HEK293 (cell line): ENCODE measurements around the gene SLC25A47.

Source experiments
- CTCF ChIA-PET: fragments of 350-600 bp; formaldehyde crosslinking; extraction: SDS; loops from one replicate; lab custom pipeline; 2021; ENCODE audit warnings: antibody characterized with exemption; lab: Yijun Ruan, JAX
- POLR2A ChIA-PET: fragments of 300-600 bp; formaldehyde crosslinking; extraction: SDS; loops from one replicate; lab custom pipeline; 2020; ENCODE audit warnings: antibody characterized with exemption, inconsistent platforms; lab: Yijun Ruan, JAX
- H3K27ac ChIP-seq: fragments of 200-500 bp; sonication (Bioruptor generic); 2 replicates; pipeline ENCODE4 v1.5.1; 2014; ENCODE audit warnings: low read depth, low read length, control low read depth, inconsistent platforms; ENCODE audit errors: extremely low read depth
- H3K36me3 ChIP-seq, 2 experiments: fragments of 200-500 bp in 1 of 2; sonication (Bioruptor generic) in 1 of 2; 1 replicate in 1 of 2; 2 replicates in 1 of 2; pipeline ENCODE4 v1.5.1; 2014 to 2017; ENCODE audit warnings: inconsistent platforms in 2 of 2, low read length in 2 of 2; ENCODE audit not compliant: control insufficient read depth in 2 of 2, insufficient read depth in 1 of 2
- H3K4me1 ChIP-seq: fragments of 200-500 bp; sonication (Bioruptor generic); 2 replicates; pipeline ENCODE4 v1.5.1; 2014; ENCODE audit warnings: mild to moderate bottlenecking, low read length, inconsistent platforms; ENCODE audit not compliant: control insufficient read depth, insufficient read depth
- H3K4me3 ChIP-seq: 2 replicates; pipeline ENCODE4 v1.5.1; 2011; ENCODE audit warnings: low read depth, mild to moderate bottlenecking, control low read depth, low read length, moderate library complexity
- H3K9me3 ChIP-seq: fragments of 200-500 bp; sonication (Bioruptor generic); 2 replicates; pipeline ENCODE4 v1.5.1; 2014; ENCODE audit warnings: low read depth, low read length, inconsistent platforms; ENCODE audit not compliant: control insufficient read depth, insufficient read depth
- ATF2 ChIP-seq: fragments of 450-650 bp; formaldehyde crosslinking; IDR thresholded peaks from 2 replicates; pipeline ENCODE4 v1.5.1; 2016; ENCODE audit warnings: missing biosample characterization, missing genetic modification characterization, low read depth
- BCL11B ChIP-seq: fragments of 450-650 bp; formaldehyde crosslinking; IDR thresholded peaks from 2 replicates; pipeline ENCODE4 v1.5.1; 2016; ENCODE audit warnings: low read depth, missing biosample characterization, missing genetic modification characterization
- HIC1 ChIP-seq: fragments of 450-650 bp; formaldehyde crosslinking; IDR thresholded peaks from 2 replicates; pipeline ENCODE4 v1.5.1; 2016; ENCODE audit warnings: missing biosample characterization, missing genetic modification characterization
- SP3 ChIP-seq: fragments of 450-650 bp; formaldehyde crosslinking; IDR thresholded peaks from 2 replicates; pipeline ENCODE4 v1.5.1; 2016; ENCODE audit warnings: missing biosample characterization, missing genetic modification characterization
- TCF7L2 ChIP-seq: IDR thresholded peaks from 2 replicates; pipeline ENCODE4 v1.6.1; 2011; ENCODE audit warnings: low read depth, mild to moderate bottlenecking, inconsistent platforms, low read length, moderate library complexity, borderline replicate concordance
- TRIM28 ChIP-seq: IDR thresholded peaks from 2 replicates; pipeline ENCODE4 v1.6.1; 2011; ENCODE audit warnings: low read length, control low read depth, borderline replicate concordance
- WT1 ChIP-seq: fragments of 450-650 bp; formaldehyde crosslinking; IDR thresholded peaks from 2 replicates; pipeline ENCODE4 v1.5.1; 2016; ENCODE audit warnings: missing biosample characterization, missing genetic modification characterization
- ZBTB44 ChIP-seq: fragments of 450-650 bp; IDR thresholded peaks from 2 replicates; pipeline ENCODE4 v1.5.1; 2018; ENCODE audit warnings: missing biosample characterization, mild to moderate bottlenecking, missing genetic modification characterization
- ZFP3 ChIP-seq: fragments of 450-650 bp; formaldehyde crosslinking; IDR thresholded peaks from 2 replicates; pipeline ENCODE4 v1.5.1; 2016; ENCODE audit warnings: low read depth, missing biosample characterization, missing genetic modification characterization
- ZFP37 ChIP-seq: fragments of 450-650 bp; formaldehyde crosslinking; IDR thresholded peaks from 2 replicates; pipeline ENCODE4 v1.5.1; 2016; ENCODE audit warnings: missing biosample characterization, missing genetic modification characterization
- ZIC2 ChIP-seq: fragments of 450-650 bp; formaldehyde crosslinking; IDR thresholded peaks from 2 replicates; pipeline ENCODE4 v1.5.1; 2016; ENCODE audit warnings: missing biosample characterization, missing genetic modification characterization
- ZNF132 ChIP-seq: fragments of 450-650 bp; formaldehyde crosslinking; IDR thresholded peaks from 2 replicates; pipeline ENCODE4 v1.5.1; 2017; ENCODE audit warnings: missing biosample characterization, missing genetic modification characterization, borderline replicate concordance
- ZNF302 ChIP-seq: fragments of 450-650 bp; formaldehyde crosslinking; IDR thresholded peaks from 2 replicates; pipeline ENCODE4 v1.5.1; 2016; ENCODE audit warnings: missing biosample characterization, missing genetic modification characterization, low read depth
- ZNF416 ChIP-seq: fragments of 450-650 bp; formaldehyde crosslinking; IDR thresholded peaks from 2 replicates; pipeline ENCODE4 v1.5.1; 2016; ENCODE audit warnings: missing biosample characterization, missing genetic modification characterization
- ZNF513 ChIP-seq: fragments of 450-650 bp; IDR thresholded peaks from 2 replicates; pipeline ENCODE4 v1.5.1; 2018; ENCODE audit warnings: missing biosample characterization, missing genetic modification characterization
- ZNF514 ChIP-seq: fragments of 450-650 bp; formaldehyde crosslinking; IDR thresholded peaks from 2 replicates; pipeline ENCODE4 v1.5.1; 2016; ENCODE audit warnings: missing biosample characterization, missing genetic modification characterization
- ZNF518A ChIP-seq: fragments of 450-650 bp; formaldehyde crosslinking; conservative IDR thresholded peaks from 2 replicates; pipeline ENCODE4 v1.5.1; 2016; ENCODE audit warnings: low read depth, missing biosample characterization, missing genetic modification characterization
- ZNF544 ChIP-seq: fragments of 450-650 bp; formaldehyde crosslinking; IDR thresholded peaks from 2 replicates; pipeline ENCODE4 v1.5.0; 2017; ENCODE audit warnings: missing biosample characterization, missing genetic modification characterization
- ZNF596 ChIP-seq: fragments of 450-650 bp; IDR thresholded peaks from 2 replicates; pipeline ENCODE4 v1.5.0; 2018; ENCODE audit warnings: missing biosample characterization, mild to moderate bottlenecking, missing genetic modification characterization, moderate library complexity
- ZNF768 ChIP-seq: fragments of 450-650 bp; formaldehyde crosslinking; IDR thresholded peaks from 2 replicates; pipeline ENCODE4 v1.5.1; 2018; ENCODE audit warnings: missing biosample characterization, mild to moderate bottlenecking, missing genetic modification characterization
- ZNF777 ChIP-seq: fragments of 450-650 bp; formaldehyde crosslinking; IDR thresholded peaks from 2 replicates; pipeline ENCODE4 v1.5.1; 2017; ENCODE audit warnings: missing biosample characterization, missing genetic modification characterization, borderline replicate concordance

SLC25A47 gene

GRCh38 chr14:100323121-100323941 is at the start of gene SLC25A47:
TSS of gene SLC25A47 (plus strand) at chr14:100323339. CDS start at chr14:100323415, 76 bp downstream.
- Histone ChIP-seq H3K36me3 (no peaks in the 10 kb centered on the region), H3K4me3 (no peak within 1 kb of the TSS), H3K27ac (no peak within 1 kb of the TSS), H3K4me1 (no peaks in the 10 kb centered on the region)
- POLR2A ChIA-PET: no interaction called here
- no peak for TF ChIP-seq ZNF596 (tag by site-specific recombination)
- no peak for TF ChIP-seq ZNF514 (tag by site-specific recombination)
- no peak for TF ChIP-seq HIC1 (tag by site-specific recombination)
- no peak for TF ChIP-seq BCL11B (tag by site-specific recombination)
- TF ChIP-seq ZNF777 (tag by site-specific recombination): no peak
- TF ChIP-seq, all 188 proteins: peak for 0
- no peaks in the 10 kb centered on the region for H3K9me3 ChIP-seq
- CTCF ChIA-PET: interaction anchor here (0.7 kb wide), 1 partner anchor 445 kb away, joined by 3 read pairs; no protein-coding TSS in a partner anchor

GRCh38 chr14:100274250-100274649 is 48.9 kb upstream of the SLC25A47 start:
- H3K9me3 ChIP-seq: no peaks in the 10 kb centered on the region
- no peak overlapping the region for H3K27ac ChIP-seq
- H3K4me1 ChIP-seq: peaks cover 11% of the 10 kb centered on the region
- peaks cover 10 to 56% of the 10 kb centered on the region in 2 experiments for H3K36me3 ChIP-seq
- ChIA-PET CTCF (no interaction called here), POLR2A (no interaction called here)
- no peak overlapping the region for H3K4me3 ChIP-seq
- TF ChIP-seq ZNF302 (tag by site-specific recombination) (no peak), TRIM28 (no peak), ZNF544 (no peak), ZNF513 (no peak), ZBTB44 (tag by site-specific recombination) (no peak), TCF7L2 (no peak), ATF2 (no peak), ZNF518A (tag by site-specific recombination) (no peak), WT1 (tag by site-specific recombination) (no peak), ZNF132 (tag by site-specific recombination) (no peak), ZNF768 (tag by site-specific recombination) (no peak), ZFP37 (tag by site-specific recombination) (no peak), ZIC2 (tag by site-specific recombination) (no peak), ZNF416 (tag by site-specific recombination) (no peak), SP3 (tag by site-specific recombination) (no peak), ZFP3 (no peak)
